AG04449 (cell line): ENCODE measurements around the gene LTA.

Experiments used
- CTCF ChIA-PET: fragments of 350-600 bp; formaldehyde crosslinking; extraction: SDS; loops from one replicate; lab custom pipeline; 2021; ENCODE audit warnings: antibody characterized with exemption; lab: Yijun Ruan, JAX
- POLR2A ChIA-PET: fragments of 400-600, 350-600 bp; formaldehyde crosslinking; extraction: SDS; loops from one replicate; lab custom pipeline; 2020; ENCODE audit warnings: antibody characterized with exemption, inconsistent platforms; lab: Yijun Ruan, JAX
- DNase-seq: peaks from one replicate; pipeline ENCODE4 v3.0.0-alpha.2; 2010; ENCODE audit warnings: low read depth, low spot score
- H3K4me3 ChIP-seq: 2 replicates; pipeline ENCODE4 v1.5.1; 2011; ENCODE audit warnings: low read depth, mild to moderate bottlenecking, control low read depth, low read length
- TF ChIP-seq, protein P1 (sequence below): IDR thresholded peaks from one replicate; pipeline ENCODE4 v1.5.1; 2011; ENCODE audit warnings: mild to moderate bottlenecking, moderate library complexity, low read length, control low read depth, inconsistent platforms; ENCODE audit not compliant: insufficient read depth; ENCODE audit errors: missing control alignments

The LTA gene

DNA sequence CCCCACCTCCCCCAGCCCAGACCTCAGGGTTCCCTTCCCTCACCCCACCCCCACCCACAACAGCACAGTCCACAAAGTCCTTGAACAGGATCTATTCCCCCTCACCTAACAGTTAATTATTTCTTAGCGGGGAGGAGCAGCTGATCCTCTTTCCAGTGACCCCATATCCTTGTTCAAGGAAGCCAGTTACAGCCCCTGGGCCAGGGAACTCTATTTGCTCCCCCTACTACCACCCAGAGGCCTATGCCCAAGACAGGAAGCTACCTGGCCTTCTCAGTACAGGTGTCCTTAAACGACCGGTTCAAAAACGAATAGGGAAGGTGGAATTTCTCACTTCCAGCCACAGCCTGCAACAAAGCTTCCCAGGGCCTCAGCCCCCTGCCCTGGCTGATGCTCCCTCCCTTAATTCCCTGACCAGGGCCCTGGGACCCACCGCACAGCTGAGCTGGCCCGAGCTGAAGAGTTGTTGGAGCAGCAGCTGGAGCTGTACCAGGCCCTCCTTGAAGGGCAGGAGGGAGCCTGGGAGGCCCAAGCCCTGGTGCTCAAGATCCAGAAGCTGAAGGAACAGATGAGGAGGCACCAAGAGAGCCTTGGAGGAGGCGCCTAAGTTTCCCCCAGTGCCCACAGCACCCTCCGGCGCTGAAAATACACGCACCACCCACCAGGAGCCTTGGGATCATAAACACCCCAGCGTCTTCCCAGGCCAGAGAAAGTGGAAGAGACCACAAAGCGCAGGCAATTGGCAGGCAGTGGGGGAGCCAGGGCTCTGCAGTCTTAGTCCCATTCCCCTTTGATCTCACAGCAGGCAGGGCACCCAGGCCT, 42.5 kb upstream of the LTA start:
- TF ChIP-seq, protein P1, sequence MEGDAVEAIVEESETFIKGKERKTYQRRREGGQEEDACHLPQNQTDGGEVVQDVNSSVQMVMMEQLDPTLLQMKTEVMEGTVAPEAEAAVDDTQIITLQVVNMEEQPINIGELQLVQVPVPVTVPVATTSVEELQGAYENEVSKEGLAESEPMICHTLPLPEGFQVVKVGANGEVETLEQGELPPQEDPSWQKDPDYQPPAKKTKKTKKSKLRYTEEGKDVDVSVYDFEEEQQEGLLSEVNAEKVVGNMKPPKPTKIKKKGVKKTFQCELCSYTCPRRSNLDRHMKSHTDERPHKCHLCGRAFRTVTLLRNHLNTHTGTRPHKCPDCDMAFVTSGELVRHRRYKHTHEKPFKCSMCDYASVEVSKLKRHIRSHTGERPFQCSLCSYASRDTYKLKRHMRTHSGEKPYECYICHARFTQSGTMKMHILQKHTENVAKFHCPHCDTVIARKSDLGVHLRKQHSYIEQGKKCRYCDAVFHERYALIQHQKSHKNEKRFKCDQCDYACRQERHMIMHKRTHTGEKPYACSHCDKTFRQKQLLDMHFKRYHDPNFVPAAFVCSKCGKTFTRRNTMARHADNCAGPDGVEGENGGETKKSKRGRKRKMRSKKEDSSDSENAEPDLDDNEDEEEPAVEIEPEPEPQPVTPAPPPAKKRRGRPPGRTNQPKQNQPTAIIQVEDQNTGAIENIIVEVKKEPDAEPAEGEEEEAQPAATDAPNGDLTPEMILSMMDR, result no peak
- ChIA-PET CTCF (interaction anchor here (0.6 to 3.1 kb wide), 2 partner anchors 12 to 69 kb away, joined by 3 to 13 read pairs; no protein-coding TSS in a partner anchor), POLR2A (interaction anchor here (1.1 to 2.2 kb wide), 3 partner anchors 12 to 34 kb away, joined by 4 to 13 read pairs (median 4); partner anchors contain the start of gene DDX39B)
- no peak for DNase-seq
- no peak overlapping the region for H3K4me3 ChIP-seq

DNA sequence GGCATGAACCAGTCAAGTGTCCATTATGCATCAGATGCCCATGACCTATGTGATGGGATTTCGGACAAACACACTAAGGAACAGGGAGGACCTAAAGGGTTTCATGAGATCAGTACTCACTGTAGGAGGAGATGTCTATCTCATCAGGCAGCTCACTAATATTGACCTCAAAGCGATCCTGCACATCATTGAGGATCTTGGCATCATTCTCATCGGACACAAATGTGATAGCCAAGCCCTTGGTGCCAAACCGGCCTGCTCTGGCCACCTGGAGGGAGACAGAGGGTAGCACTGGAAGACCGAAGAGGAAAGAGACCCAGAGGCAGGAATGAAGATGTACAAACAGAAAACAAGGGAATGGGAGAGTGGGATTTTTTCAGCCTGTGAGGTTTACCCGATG, 41.4 kb upstream of the LTA start:
- TF ChIP-seq, protein P1, result no peak
- POLR2A ChIA-PET, result no interaction called here
- CTCF ChIA-PET, result interaction anchor here (1.3 to 1.4 kb wide), 2 partner anchors 11 to 67 kb away, joined by 3 to 8 read pairs; partner anchors contain the start of gene DDX39B
- DNase-seq, result no peak
- no peak overlapping the region for H3K4me3 ChIP-seq

GRCh38 chr6:31531162-31531561, 40.9 kb upstream of the LTA start:
- ChIA-PET CTCF (interaction anchor here (1.3 to 1.4 kb wide), 2 partner anchors 10 to 67 kb away, joined by 3 to 8 read pairs; partner anchors contain the start of gene DDX39B), POLR2A (interaction anchor here (1.0 kb wide), 2 partner anchors 10 to 14 kb away, joined by 3 to 8 read pairs; partner anchors contain the start of gene DDX39B)
- no peak overlapping the region for H3K4me3 ChIP-seq
- no peak for DNase-seq
- TF ChIP-seq, protein P1, result no peak

DNA sequence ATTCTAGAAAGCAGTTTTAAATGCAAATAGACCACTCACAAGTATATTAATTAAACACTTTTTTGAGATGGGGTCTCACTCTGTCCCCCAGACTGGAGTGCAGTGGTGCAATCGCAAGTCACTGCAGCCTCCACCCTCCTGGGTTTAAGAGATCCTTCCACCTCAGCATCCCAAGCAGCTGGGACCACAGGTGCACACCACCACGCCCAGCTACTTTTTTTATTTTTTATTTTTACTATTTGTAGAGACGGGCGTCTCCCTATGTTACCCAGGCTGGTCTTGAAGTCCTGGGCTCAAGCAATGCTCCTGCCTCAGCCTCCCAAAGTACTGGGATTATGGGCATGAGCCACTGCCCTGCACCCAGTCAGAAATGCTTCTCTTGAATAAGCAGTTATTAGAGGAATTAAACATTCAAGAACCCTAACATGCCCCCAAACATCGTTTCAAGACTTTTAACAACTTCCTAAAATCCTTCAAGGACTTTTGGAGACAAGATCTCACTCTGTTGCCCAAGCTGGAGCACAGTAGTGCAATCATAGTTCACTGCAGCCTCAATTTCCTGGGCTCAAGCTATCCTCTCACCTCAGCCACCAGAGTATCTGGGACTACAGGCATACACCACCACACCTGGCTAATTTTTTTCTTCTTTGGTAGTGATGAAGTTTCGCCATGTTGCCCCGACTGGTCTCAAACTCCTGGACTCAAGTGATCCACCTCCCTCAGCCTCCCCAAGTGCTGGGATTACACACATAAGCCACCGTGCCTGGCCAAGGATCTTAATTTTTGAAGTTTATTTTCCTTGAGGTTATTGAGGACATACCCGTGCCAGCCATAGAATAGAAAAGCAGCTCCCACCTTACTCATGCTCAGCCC, 40.1 kb upstream of the LTA start:
- CTCF ChIA-PET, result interaction anchor here (1.0 to 1.4 kb wide), 2 partner anchors 66 kb away, joined by 4 to 8 read pairs; no protein-coding TSS in a partner anchor

GRCh38 chr6:31532644-31533454, 39.2 kb upstream of the LTA start:
- ChIA-PET POLR2A (no interaction called here), CTCF (interaction anchor here (1.0 kb wide), 1 partner anchor 66 kb away, joined by 4 read pairs; no protein-coding TSS in a partner anchor)
- no peak overlapping the region for H3K4me3 ChIP-seq
- TF ChIP-seq, protein P1, result no peak
- DNase-seq, result no peak

More for the DNA sequence above, 40.1 kb upstream of the LTA start:
- POLR2A ChIA-PET, result interaction anchor here (1.0 kb wide), 2 partner anchors 10 to 15 kb away, joined by 3 to 8 read pairs; partner anchors contain the start of gene DDX39B
- TF ChIP-seq, protein P1, result no peak
- no peak overlapping the region for H3K4me3 ChIP-seq
- no peak for DNase-seq
